ENCODE results near the gene PCDHA2. TPM values are rescaled to one million over a fixed set of nuclear protein-coding genes. Genes with fewer than 3 reads are reported as not detected.
"Not testable (repeated sequence)": the region's sequence is repeated elsewhere in the genome, so short reads cannot be mapped to it uniquely, and the experiment has no call there.

The PCDHA2 gene
- total RNA-seq (2012; rRNA removed), result under 0.01 TPM in 1 of 2 replicates, not detected in the other

- no peak within 1 kb of the TSS for H3K4me3 ChIP-seq (ENCODE audit: low read length)
- H3K4me2 ChIP-seq (ENCODE audit: low read length), result peak within 1 kb of the TSS; percentile 62
- H3K9ac ChIP-seq (ENCODE audit: low read depth, low read length), result no peak within 1 kb of the TSS
- H3K9me3 ChIP-seq (replicated peaks; ENCODE audit: low read length), result no peaks in the 10 kb centered on the region
- no peaks in the 10 kb centered on the region for H3K4me1 ChIP-seq (ENCODE audit: control insufficient read depth, insufficient read depth, low read length)
- H3K27me3 ChIP-seq (ENCODE audit: control insufficient read depth, insufficient read depth, low read length), result no peaks in the 10 kb centered on the region
- no peaks in the 10 kb centered on the region for H3K36me3 ChIP-seq (ENCODE audit: insufficient read depth, low read length)
Observed at GRCh38 chr5:140794595-140795258, at the start of gene PCDHA2. Gene PCDHA2 (plus strand): TSS chr5:140794852.

GRCh38 chr5:140753561-140753960 lies 41.1 kb upstream of the PCDHA2 start:
- no peaks in the 10 kb centered on the region for H3K36me3 ChIP-seq (ENCODE audit: insufficient read depth, low read length)
- no peaks in the 10 kb centered on the region for H3K27me3 ChIP-seq (ENCODE audit: control insufficient read depth, insufficient read depth, low read length)
- H3K4me3 ChIP-seq (ENCODE audit: low read length), result no peak overlapping the region
- no peak overlapping the region for H3K4me2 ChIP-seq (ENCODE audit: low read length)
- no peaks in the 10 kb centered on the region for H3K9me3 ChIP-seq (replicated peaks; ENCODE audit: low read length)
- H3K4me1 ChIP-seq (ENCODE audit: control insufficient read depth, insufficient read depth, low read length), result no peaks in the 10 kb centered on the region
- H3K9ac ChIP-seq (ENCODE audit: low read depth, low read length), result no peak overlapping the region

DNA sequence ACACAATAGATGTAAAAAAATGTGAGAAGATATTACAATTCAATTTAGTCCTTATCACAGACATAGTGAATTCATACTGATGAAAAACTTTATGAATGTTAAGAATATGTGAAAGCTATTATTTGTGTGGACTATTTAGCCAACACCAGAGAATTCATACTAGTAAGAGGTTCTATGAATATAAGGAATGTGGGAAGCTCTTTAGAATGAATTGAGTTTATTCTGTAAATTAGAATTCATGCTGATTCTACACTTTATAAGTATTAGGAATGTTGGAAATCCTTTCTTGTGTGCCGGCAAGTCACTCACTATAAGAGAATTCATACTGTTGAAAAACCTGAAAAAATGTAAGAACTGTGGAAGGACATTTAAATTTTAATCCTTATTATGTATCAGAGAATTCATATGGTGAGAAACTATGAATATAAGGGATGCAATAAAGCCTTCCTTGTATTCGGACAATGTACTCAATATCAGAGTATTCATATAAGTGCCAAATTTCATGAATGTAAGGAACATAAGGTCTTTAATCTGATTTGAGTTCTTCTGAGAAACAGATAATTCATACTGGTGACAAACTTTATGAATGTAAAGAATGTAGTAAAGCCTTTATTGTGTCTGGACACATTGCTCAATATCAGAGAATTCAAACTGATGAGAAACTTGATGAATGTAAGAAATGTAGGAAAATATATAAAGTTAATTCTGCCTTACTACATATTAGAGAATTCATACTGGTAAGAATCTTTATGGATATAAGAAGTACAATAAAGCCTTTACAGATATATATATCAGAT lies 30.3 kb upstream of the PCDHA2 start:
- peaks cover 12% of the 10 kb centered on the region for H3K9me3 ChIP-seq (replicated peaks; ENCODE audit: low read length)
- no peaks in the 10 kb centered on the region for H3K27me3 ChIP-seq (ENCODE audit: control insufficient read depth, insufficient read depth, low read length)

GRCh38 chr5:140767444-140767843 lies 27.2 kb upstream of the PCDHA2 start:
- H3K27me3 ChIP-seq (ENCODE audit: control insufficient read depth, insufficient read depth, low read length), result no peaks in the 10 kb centered on the region
- peaks cover 12% of the 10 kb centered on the region for H3K9me3 ChIP-seq (replicated peaks; ENCODE audit: low read length)
- H3K4me2 ChIP-seq (ENCODE audit: low read length), result no peak overlapping the region
- no peak overlapping the region for H3K9ac ChIP-seq (ENCODE audit: low read depth, low read length)
- H3K4me3 ChIP-seq (ENCODE audit: low read length), result no peak overlapping the region
- H3K36me3 ChIP-seq (ENCODE audit: insufficient read depth, low read length), result no peaks in the 10 kb centered on the region
- no peaks in the 10 kb centered on the region for H3K4me1 ChIP-seq (ENCODE audit: control insufficient read depth, insufficient read depth, low read length)

More for the DNA sequence above, 30.3 kb upstream of the PCDHA2 start:
- no peaks in the 10 kb centered on the region for H3K4me1 ChIP-seq (ENCODE audit: control insufficient read depth, insufficient read depth, low read length)
- H3K9ac ChIP-seq (ENCODE audit: low read depth, low read length), result no peak overlapping the region
- no peak overlapping the region for H3K4me3 ChIP-seq (ENCODE audit: low read length)
- H3K4me2 ChIP-seq (ENCODE audit: low read length), result no peak overlapping the region
- no peaks in the 10 kb centered on the region for H3K36me3 ChIP-seq (ENCODE audit: insufficient read depth, low read length)

DNA sequence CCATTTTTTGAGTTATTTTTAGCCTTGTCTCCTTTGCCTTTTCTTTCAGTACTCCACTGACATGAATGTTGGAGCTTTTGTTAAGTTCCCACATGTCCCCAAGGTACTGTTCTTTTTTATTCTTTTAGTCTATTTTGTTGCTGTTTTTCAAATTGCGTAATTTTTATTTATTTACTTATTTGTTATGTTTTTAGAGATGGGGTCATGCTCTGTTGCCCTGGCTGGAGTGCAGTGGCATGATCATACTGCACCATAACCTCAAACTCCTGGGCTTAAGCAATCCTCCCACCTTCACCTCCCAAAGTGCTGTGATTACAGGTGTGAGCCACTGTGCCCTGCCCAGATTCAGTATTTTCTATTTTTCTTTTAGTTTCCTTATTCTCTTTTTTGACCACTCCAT lies 14.1 kb upstream of the PCDHA2 start:
- no peak overlapping the region for H3K4me2 ChIP-seq (ENCODE audit: low read length)
- no peaks in the 10 kb centered on the region for H3K27me3 ChIP-seq (ENCODE audit: control insufficient read depth, insufficient read depth, low read length)
- H3K4me1 ChIP-seq (ENCODE audit: control insufficient read depth, insufficient read depth, low read length), result no peaks in the 10 kb centered on the region
- no peak overlapping the region for H3K4me3 ChIP-seq (ENCODE audit: low read length)
- H3K9ac ChIP-seq (ENCODE audit: low read depth, low read length), result no peak overlapping the region
- no peaks in the 10 kb centered on the region for H3K36me3 ChIP-seq (ENCODE audit: insufficient read depth, low read length)
- H3K9me3 ChIP-seq (replicated peaks; ENCODE audit: low read length), result no peaks in the 10 kb centered on the region

- no peak within 1 kb of the TSS for H3K4me3 ChIP-seq (ENCODE audit: low read length)
- H3K9me3 ChIP-seq (replicated peaks; ENCODE audit: low read length), result peaks cover 6% of the 10 kb centered on the region
- no peak within 1 kb of the TSS for H3K9ac ChIP-seq (ENCODE audit: low read depth, low read length)
Observed at GRCh38 chr5:140785905-140786686, 8.6 kb upstream of the PCDHA2 start, which contains the start of gene PCDHA1. Gene PCDHA1 (plus strand): TSS chr5:140786140.

DNA sequence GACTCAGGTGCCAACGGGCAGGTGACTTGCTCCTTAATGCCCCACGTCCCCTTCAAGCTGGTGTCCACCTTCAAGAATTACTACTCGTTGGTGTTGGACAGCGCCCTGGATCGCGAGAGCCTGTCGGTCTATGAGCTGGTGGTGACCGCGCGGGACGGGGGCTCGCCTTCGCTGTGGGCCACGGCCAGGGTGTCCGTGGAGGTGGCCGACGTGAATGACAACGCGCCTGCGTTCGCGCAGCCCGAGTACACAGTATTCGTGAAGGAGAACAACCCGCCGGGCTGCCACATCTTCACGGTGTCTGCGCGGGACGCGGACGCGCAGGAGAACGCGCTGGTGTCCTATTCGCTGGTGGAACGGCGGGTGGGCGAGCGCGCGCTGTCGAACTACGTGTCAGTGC lies 7.2 kb upstream of the PCDHA2 start:
- H3K36me3 ChIP-seq (ENCODE audit: insufficient read depth, low read length); H3K27me3 ChIP-seq (ENCODE audit: control insufficient read depth, insufficient read depth, low read length); H3K9me3 ChIP-seq (replicated peaks; ENCODE audit: low read length); H3K4me1 ChIP-seq (ENCODE audit: control insufficient read depth, insufficient read depth, low read length); H3K4me2 ChIP-seq (ENCODE audit: low read length); H3K4me3 ChIP-seq (ENCODE audit: low read length); H3K9ac ChIP-seq (ENCODE audit: low read depth, low read length): not testable (repeated sequence)

More at GRCh38 chr5:140785905-140786686, 8.6 kb upstream of the PCDHA2 start, which contains the start of gene PCDHA1:
- H3K27me3 ChIP-seq (ENCODE audit: control insufficient read depth, insufficient read depth, low read length), result no peaks in the 10 kb centered on the region
- H3K36me3 ChIP-seq (ENCODE audit: insufficient read depth, low read length), result no peaks in the 10 kb centered on the region
- no peaks in the 10 kb centered on the region for H3K4me1 ChIP-seq (ENCODE audit: control insufficient read depth, insufficient read depth, low read length)
- H3K4me2 ChIP-seq (ENCODE audit: low read length), result no peak within 1 kb of the TSS

- H3K4me2 ChIP-seq (ENCODE audit: low read length); H3K4me3 ChIP-seq (ENCODE audit: low read length); H3K4me1 ChIP-seq (ENCODE audit: control insufficient read depth, insufficient read depth, low read length); H3K9ac ChIP-seq (ENCODE audit: low read depth, low read length); H3K27me3 ChIP-seq (ENCODE audit: control insufficient read depth, insufficient read depth, low read length); H3K9me3 ChIP-seq (replicated peaks; ENCODE audit: low read length); H3K36me3 ChIP-seq (ENCODE audit: insufficient read depth, low read length): not testable (repeated sequence)
Observed at GRCh38 chr5:140787849-140788504, 6.7 kb upstream of the PCDHA2 start.

DNA sequence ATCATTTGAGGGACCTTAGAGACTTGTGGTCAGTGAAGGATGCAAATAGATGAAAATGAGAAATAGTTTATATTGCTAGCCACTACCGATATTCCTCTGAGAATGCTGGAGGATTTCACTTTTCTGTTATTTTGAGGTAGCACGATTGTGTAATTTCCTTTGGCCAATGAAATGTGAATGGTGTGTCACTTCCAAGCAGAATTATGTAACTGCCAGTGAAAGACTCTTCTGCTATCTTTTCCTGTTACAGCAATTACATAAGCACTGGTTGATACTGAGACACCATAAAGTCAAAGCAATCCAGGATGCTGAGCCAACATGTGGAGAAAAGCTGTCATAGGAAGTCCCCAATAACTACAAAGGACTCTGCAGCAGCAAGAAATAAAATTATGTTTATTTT lies 3.6 kb upstream of the PCDHA2 start:
- Histone ChIP-seq H3K4me1 (ENCODE audit: control insufficient read depth, insufficient read depth, low read length) (no peaks in the 10 kb centered on the region), H3K4me2 (ENCODE audit: low read length) (no peak overlapping the region), H3K36me3 (ENCODE audit: insufficient read depth, low read length) (no peaks in the 10 kb centered on the region), H3K9me3 (replicated peaks; ENCODE audit: low read length) (peaks cover 6% of the 10 kb centered on the region), H3K4me3 (ENCODE audit: low read length) (no peak overlapping the region), H3K27me3 (ENCODE audit: control insufficient read depth, insufficient read depth, low read length) (no peaks in the 10 kb centered on the region), H3K9ac (ENCODE audit: low read depth, low read length) (no peak overlapping the region)

DNA sequence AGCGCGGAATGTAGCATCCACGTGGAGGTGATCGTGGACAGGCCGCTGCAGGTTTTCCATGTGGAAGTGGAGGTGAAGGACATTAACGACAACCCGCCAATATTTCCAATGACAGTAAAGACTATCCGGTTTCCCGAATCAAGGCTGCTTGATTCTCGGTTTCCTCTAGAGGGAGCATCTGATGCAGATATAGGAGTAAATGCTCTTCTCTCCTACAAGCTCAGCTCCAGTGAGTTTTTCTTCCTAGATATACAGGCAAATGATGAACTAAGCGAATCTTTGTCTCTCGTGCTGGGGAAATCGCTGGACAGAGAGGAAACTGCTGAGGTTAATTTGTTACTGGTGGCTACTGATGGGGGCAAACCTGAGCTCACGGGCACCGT lies 598 bp downstream of the PCDHA2 start:
- Histone ChIP-seq H3K9ac (ENCODE audit: low read depth, low read length) (no peak overlapping the region), H3K4me3 (ENCODE audit: low read length) (no peak overlapping the region), H3K27me3 (ENCODE audit: control insufficient read depth, insufficient read depth, low read length) (no peaks in the 10 kb centered on the region), H3K9me3 (replicated peaks; ENCODE audit: low read length) (no peaks in the 10 kb centered on the region), H3K4me2 (ENCODE audit: low read length) (peak overlapping the region; percentile 62), H3K36me3 (ENCODE audit: insufficient read depth, low read length) (no peaks in the 10 kb centered on the region), H3K4me1 (ENCODE audit: control insufficient read depth, insufficient read depth, low read length) (no peaks in the 10 kb centered on the region)

- H3K4me1 ChIP-seq (ENCODE audit: control insufficient read depth, insufficient read depth, low read length); H3K27me3 ChIP-seq (ENCODE audit: control insufficient read depth, insufficient read depth, low read length); H3K36me3 ChIP-seq (ENCODE audit: insufficient read depth, low read length); H3K9ac ChIP-seq (ENCODE audit: low read depth, low read length); H3K4me3 ChIP-seq (ENCODE audit: low read length); H3K4me2 ChIP-seq (ENCODE audit: low read length); H3K9me3 ChIP-seq (replicated peaks; ENCODE audit: low read length): not testable (repeated sequence)
Observed at GRCh38 chr5:140796072-140796717, 1.5 kb downstream of the PCDHA2 start.

Measured in skeletal muscle satellite cell (primary cell).